GM19193 (cell line): ENCODE measurements around the gene KRT81.

ENCODE experiments used
- POLR2A ChIP-seq: IDR thresholded peaks from 4 replicates; pipeline ENCODE4 v1.6.1; 2011; ENCODE audit not compliant: insufficient read depth, insufficient read length; ENCODE audit errors: extremely low read depth

The KRT81 gene

GRCh38 chr12:52308806-52309425 lies 17.6 kb upstream of the KRT81 start:
- TF ChIP-seq POLR2A = no peak

DNA sequence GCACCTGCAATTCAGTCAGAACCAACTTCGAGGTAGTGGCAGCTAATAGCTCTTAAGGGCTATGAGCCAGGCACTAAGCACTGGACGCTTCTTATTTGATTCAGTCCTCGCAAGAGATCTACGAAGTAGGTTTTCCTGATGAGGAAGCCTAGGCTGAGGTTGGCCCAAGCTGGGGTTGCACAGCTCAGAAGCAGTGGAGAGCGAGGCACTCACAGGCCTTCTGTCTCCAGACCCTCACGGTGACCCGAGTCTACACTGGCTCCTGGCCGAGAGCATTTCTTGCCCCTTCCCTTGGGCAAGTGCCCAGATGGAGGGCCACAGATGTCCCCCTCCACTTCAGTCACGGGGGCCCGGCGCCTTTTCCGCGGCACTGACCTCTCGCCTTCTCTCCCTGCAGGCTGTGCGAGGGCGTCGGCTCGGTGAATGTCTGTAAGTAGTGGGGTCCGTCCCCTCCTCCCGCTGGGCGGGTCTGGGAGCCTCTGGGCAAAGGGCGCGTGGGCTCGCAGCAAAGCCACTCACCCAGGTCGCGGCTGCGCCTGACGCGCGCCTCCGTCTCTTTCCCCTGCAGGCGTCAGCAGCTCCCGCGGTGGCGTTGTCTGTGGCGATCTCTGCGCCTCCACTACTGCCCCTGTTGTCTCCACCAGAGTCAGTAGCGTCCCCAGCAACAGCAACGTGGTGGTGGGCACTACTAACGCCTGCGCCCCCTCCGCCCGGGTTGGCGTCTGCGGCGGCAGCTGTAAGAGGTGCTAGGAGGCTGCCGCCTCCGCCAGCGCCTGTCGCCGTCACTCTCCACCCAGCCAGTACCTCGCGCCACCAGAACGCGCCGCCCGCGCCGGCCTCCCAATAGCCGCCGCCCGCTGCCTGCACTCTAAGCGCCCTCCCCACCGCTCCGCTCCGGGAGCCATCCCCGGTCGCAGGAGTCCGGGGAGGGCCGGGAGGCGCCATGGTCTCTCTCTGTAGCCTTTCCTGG lies 16.8 kb upstream of the KRT81 start:
- TF ChIP-seq POLR2A = no peak

DNA sequence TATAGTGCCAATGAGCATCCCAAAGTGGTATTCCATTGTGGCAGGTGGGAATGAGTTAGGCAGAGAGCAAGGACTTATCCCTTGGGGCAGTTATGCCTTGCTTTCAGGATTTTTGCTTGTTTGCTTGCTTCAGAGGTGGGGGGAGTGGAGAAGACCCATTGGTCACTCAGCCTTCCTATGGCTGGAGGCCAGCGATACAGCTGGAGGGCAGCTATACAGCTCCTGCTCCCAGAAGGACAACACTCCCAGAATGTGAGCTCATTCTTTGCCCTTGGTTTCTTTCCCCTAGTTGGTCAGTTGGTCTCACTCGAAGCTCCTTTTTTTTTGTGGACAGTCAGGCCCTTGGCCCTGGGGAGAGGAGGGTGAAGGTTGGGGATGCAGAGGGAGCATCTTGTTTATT lies 15.4 kb upstream of the KRT81 start:
- no peak for TF ChIP-seq POLR2A

DNA sequence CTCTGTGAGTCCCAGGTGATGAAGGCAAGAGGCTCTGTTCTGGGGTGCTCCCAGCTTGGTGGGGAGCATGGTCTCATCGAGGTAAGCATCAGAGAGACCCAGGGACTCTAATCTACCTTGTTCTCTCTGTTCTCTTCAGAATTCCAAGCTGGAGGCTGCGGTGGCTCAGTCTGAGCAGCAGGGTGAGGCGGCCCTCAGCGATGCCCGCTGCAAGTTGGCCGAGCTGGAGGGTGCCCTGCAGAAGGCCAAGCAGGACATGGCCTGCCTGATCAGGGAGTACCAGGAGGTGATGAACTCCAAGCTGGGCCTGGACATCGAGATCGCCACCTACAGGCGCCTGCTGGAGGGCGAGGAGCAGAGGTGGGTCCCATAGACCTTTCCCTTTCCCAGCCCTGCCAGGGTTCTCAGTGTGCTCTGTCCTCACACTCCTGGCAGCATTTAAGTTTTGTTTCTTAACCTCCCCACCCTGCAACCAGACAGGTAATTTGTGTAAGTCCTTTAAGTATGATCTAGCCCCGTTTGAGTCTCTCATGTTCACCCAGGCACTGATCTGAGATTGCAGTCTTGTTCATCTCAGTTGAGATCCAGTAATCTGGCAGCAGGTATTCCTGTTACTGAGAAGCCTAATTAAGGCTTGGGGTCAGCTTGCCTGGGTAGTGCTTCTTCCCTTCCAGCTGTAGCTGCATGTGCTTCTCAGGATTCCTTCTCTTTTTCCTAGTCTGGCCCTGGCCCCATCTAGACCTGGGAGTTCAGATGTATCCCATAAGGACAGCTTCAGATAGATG lies 14.8 kb upstream of the KRT81 start:
- TF ChIP-seq POLR2A = no peak

- TF ChIP-seq POLR2A = no peak
Observed at GRCh38 chr12:52300796-52301691, 9.7 kb upstream of the KRT81 start.

- TF ChIP-seq POLR2A = no peak
Observed at GRCh38 chr12:52298677-52299190, 7.4 kb upstream of the KRT81 start.

- TF ChIP-seq POLR2A = no peak
Observed at GRCh38 chr12:52296572-52297215, 5.4 kb upstream of the KRT81 start.

DNA sequence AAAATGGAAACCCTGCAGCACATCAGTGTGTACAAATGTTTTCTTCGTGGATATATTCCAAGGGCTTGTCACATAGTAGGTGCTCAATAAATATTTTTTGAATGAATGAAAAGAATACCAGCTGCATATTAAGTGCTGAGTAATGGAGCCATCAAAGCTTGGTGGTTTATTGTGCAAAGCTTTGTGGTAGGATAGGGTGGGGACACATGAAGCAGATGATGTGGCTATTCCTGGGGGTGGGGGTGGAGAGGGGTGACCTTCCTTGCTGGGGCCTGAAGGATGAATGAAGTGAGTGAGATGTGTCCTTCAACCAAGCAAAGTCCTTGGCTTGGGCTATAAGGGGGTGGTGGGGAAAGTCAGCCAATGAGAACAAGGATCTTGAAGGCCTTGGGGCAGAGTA lies 4.3 kb upstream of the KRT81 start:
- TF ChIP-seq POLR2A = no peak

GRCh38 chr12:52294803-52295202 lies 3.5 kb upstream of the KRT81 start:
- no peak for TF ChIP-seq POLR2A

DNA sequence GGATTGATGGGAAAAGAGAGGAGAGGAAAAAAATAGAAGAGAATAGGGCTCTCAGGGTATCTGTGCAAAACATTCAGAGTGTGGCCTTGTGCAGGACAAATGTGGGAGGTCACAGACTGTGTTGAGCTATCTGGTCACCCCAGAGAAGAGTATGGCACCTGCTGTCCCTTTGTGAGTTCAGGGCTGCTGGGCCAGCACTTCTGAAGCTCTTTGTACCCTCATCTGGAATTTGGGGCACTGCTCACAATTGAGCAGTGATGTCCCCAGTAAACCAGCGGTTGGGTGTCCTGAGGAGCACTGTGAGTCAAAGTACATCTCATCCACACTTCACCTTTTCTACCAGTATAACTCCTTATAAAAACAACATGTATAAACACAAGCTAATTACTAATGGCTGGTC lies 2.6 kb upstream of the KRT81 start:
- TF ChIP-seq POLR2A = no peak

GRCh38 chr12:52285851-52286530 lies 5.3 kb downstream of the KRT81 start:
- no peak for TF ChIP-seq POLR2A

GRCh38 chr12:52285172-52285745 lies 6.1 kb downstream of the KRT81 start:
- TF ChIP-seq POLR2A = no peak
